Bladder microvascular endothelial cell (primary cell): ENCODE measurements around the gene GRM1. TPM values are rescaled to one million over a fixed set of nuclear protein-coding genes. Genes with fewer than 3 reads are reported as not detected.

Experiments used
- total RNA-seq: library from RNA; depleted of rRNA; stranded (reverse); fragments of >200 nt; gene quantifications from 2 replicates; pipeline ENCODE4 v1.2.3, GENCODE V29; 2014

Gene GRM1
- under 0.01 TPM in 1 of 2 replicates, not detected in the other for total RNA-seq

GRCh38 chr6:146028851-146029572, at the start of gene GRM1:
Gene GRM1, plus strand, starts transcription at chr6:146029062. Its CDS starts 456 bp downstream, at chr6:146029518.

Other genes starting within 250 kb of the GRM1 start
- gene FBXO30, start 214.3 kb upstream of the GRM1 start, total RNA-seq, result 8.3 and 18.9 TPM in 2 replicates
- gene SHPRH, start 64.7 kb upstream of the GRM1 start, total RNA-seq, result 8.4 and 24.3 TPM in 2 replicates